Measurements from ENCODE around the gene CEACAM1. TPM values are rescaled to one million over a fixed set of nuclear protein-coding genes. Genes with fewer than 3 reads are reported as not detected.

CEACAM1 gene
- total and polyA plus RNA-seq, 2 experiments from 2014 or later, result 0.63 to 3.0 TPM

DNA sequence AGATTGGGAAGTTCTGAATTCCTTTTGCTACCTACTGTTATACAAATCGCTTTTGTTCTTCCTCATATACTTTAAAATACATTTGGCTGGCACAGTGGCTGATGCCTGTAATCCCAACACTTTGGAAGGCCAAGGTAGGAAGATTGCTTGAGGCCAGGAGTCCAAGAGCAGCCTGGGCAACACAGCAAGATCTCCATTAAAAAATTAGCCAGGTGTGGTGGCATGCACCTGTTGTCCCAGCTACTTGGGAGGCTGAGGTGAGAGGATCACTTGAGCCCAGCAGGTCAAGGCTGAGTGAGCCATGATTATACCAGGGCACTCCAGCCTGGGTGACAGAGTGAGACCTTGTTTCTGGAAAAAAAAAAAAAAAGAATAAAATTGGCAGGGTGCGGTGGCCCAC is 51.2 kb downstream of the CEACAM1 start:
- Histone ChIP-seq H3K27me3 (ENCODE audit: insufficient read depth) (no peaks in the 10 kb centered on the region), H3K36me3 (ENCODE audit: insufficient read depth) (no peaks in the 10 kb centered on the region), H3K4me2 (no peak overlapping the region; the same call in 1 of the 2 replicates), H3K9me2 (ENCODE audit: insufficient read depth) (no peaks in the 10 kb centered on the region), H3K4me1 (ENCODE audit: insufficient read depth) (peaks cover 53% of the 10 kb centered on the region), H3K4me3 (no peak overlapping the region), H2AFZ (no peak overlapping the region), H3K79me2 (replicated peaks; ENCODE audit: insufficient read depth) (no peaks in the 10 kb centered on the region), H3F3A (replicated peaks; ENCODE audit: low read depth) (peaks cover 16% of the 10 kb centered on the region), H3K27ac (ENCODE audit: low read depth) (peak overlapping the region; percentile 98), H4K20me1 (replicated peaks; ENCODE audit: insufficient read depth) (no peaks in the 10 kb centered on the region)
- Mint-ChIP-seq H3K4me1 (peaks cover 47% of the 10 kb centered on the region), H3K27ac (no peak overlapping the region), H3K4me3 (no peak overlapping the region), H3K9me3 (peaks cover 2% of the 10 kb centered on the region; the same call in 1 of the 3 replicates), H3K27me3 (ENCODE audit: insufficient read depth, low read depth, poor library complexity) (peaks cover 6% of the 10 kb centered on the region), H3K36me3 (ENCODE audit: low read depth) (peaks cover 3% of the 10 kb centered on the region)
- TF ChIP-seq, protein P1, sequence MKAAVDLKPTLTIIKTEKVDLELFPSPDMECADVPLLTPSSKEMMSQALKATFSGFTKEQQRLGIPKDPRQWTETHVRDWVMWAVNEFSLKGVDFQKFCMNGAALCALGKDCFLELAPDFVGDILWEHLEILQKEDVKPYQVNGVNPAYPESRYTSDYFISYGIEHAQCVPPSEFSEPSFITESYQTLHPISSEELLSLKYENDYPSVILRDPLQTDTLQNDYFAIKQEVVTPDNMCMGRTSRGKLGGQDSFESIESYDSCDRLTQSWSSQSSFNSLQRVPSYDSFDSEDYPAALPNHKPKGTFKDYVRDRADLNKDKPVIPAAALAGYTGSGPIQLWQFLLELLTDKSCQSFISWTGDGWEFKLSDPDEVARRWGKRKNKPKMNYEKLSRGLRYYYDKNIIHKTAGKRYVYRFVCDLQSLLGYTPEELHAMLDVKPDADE (IDR thresholded peaks at IDR 0.05), result no peak
- TF ChIP-seq JUNB (IDR thresholded peaks at IDR 0.05; ENCODE audit: unreplicated experiment) (no peak), CREB1 (CRISPR knock-in tag; IDR thresholded peaks at IDR 0.05; ENCODE audit: low read depth) (no peak), POLR2AphosphoS5 (IDR thresholded peaks at IDR 0.05; ENCODE audit: low read depth) (no peak), NANOG (IDR thresholded peaks at IDR 0.05; ENCODE audit: borderline replicate concordance) (no peak), EZH2phosphoT487 (IDR thresholded peaks at IDR 0.05; ENCODE audit: unreplicated experiment) (no peak)
- TF ChIP-seq, protein P2, sequence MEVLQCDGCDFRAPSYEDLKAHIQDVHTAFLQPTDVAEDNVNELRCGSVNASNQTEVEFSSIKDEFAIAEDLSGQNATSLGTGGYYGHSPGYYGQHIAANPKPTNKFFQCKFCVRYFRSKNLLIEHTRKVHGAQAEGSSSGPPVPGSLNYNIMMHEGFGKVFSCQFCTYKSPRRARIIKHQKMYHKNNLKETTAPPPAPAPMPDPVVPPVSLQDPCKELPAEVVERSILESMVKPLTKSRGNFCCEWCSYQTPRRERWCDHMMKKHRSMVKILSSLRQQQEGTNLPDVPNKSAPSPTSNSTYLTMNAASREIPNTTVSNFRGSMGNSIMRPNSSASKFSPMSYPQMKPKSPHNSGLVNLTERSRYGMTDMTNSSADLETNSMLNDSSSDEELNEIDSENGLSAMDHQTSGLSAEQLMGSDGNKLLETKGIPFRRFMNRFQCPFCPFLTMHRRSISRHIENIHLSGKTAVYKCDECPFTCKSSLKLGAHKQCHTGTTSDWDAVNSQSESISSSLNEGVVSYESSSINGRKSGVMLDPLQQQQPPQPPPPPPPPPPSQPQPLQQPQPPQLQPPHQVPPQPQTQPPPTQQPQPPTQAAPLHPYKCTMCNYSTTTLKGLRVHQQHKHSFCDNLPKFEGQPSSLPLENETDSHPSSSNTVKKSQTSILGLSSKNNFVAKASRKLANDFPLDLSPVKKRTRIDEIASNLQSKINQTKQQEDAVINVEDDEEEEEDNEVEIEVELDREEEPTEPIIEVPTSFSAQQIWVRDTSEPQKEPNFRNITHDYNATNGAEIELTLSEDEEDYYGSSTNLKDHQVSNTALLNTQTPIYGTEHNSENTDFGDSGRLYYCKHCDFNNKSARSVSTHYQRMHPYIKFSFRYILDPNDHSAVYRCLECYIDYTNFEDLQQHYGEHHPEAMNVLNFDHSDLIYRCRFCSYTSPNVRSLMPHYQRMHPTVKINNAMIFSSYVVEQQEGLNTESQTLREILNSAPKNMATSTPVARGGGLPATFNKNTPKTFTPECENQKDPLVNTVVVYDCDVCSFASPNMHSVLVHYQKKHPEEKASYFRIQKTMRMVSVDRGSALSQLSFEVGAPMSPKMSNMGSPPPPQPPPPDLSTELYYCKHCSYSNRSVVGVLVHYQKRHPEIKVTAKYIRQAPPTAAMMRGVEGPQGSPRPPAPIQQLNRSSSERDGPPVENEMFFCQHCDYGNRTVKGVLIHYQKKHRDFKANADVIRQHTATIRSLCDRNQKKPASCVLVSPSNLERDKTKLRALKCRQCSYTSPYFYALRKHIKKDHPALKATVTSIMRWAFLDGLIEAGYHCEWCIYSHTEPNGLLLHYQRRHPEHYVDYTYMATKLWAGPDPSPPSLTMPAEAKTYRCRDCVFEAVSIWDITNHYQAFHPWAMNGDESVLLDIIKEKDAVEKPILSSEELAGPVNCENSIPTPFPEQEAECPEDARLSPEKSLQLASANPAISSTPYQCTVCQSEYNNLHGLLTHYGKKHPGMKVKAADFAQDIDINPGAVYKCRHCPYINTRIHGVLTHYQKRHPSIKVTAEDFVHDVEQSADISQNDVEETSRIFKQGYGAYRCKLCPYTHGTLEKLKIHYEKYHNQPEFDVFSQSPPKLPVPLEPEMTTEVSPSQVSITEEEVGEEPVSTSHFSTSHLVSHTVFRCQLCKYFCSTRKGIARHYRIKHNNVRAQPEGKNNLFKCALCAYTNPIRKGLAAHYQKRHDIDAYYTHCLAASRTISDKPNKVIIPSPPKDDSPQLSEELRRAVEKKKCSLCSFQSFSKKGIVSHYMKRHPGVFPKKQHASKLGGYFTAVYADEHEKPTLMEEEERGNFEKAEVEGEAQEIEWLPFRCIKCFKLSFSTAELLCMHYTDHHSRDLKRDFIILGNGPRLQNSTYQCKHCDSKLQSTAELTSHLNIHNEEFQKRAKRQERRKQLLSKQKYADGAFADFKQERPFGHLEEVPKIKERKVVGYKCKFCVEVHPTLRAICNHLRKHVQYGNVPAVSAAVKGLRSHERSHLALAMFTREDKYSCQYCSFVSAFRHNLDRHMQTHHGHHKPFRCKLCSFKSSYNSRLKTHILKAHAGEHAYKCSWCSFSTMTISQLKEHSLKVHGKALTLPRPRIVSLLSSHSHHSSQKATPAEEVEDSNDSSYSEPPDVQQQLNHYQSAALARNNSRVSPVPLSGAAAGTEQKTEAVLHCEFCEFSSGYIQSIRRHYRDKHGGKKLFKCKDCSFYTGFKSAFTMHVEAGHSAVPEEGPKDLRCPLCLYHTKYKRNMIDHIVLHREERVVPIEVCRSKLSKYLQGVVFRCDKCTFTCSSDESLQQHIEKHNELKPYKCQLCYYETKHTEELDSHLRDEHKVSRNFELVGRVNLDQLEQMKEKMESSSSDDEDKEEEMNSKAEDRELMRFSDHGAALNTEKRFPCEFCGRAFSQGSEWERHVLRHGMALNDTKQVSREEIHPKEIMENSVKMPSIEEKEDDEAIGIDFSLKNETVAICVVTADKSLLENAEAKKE (CRISPR knock-in tag; IDR thresholded peaks at IDR 0.05), result no peak
- DNase-seq (ENCODE audit: low spot score) (no peak), ATAC-seq (no peak)

Data from GM23338 (cell line).